Right lobe of liver (tissue), 4 donors: ENCODE results near the gene PLD5.

Source experiments
- POLR2A ChIP-seq: fragments of 450-650 bp; IDR thresholded peaks from one replicate; pipeline ENCODE4 v1.6.1; 2017; ENCODE audit warnings: antibody characterized with exemption, mild to moderate bottlenecking
- TF ChIP-seq, protein P1 (sequence below), 4 donors: fragments of 200-600 bp in 3 of 4; fragments of 450-650 bp in 1 of 4; IDR thresholded peaks; one replicate each; pipeline versions ENCODE4 v1.5.1 to v1.8.0; 2016 to 2022; ENCODE audit warnings: antibody characterized with exemption in 4 of 4, mild to moderate bottlenecking in 2 of 4
- donor health status: DM: no; HTN: no; CAD: no.
- donor health status: DM: no; HTN: no; CAD: no.
- donor health status: DM: no; HTN: yes; CAD: no.

DNA sequence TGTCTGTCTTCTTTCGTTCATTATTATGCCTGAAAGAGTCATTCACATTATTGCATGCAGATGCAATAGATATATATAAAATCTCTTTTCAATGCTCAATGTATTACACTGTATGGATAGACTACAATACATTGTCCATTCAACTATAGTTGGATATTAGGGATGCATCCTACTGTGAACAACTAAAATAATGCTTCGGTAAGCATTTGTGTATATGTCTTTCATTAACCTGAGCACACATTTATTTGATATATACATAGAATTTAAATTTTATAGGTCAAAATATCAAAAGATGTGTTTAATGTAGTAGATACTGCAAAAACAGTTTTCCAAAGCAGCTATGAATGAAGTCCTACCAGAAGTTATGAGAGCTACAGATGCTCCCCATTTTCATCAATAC is 8.9 kb downstream of the PLD5 start:
- TF ChIP-seq, protein P1, sequence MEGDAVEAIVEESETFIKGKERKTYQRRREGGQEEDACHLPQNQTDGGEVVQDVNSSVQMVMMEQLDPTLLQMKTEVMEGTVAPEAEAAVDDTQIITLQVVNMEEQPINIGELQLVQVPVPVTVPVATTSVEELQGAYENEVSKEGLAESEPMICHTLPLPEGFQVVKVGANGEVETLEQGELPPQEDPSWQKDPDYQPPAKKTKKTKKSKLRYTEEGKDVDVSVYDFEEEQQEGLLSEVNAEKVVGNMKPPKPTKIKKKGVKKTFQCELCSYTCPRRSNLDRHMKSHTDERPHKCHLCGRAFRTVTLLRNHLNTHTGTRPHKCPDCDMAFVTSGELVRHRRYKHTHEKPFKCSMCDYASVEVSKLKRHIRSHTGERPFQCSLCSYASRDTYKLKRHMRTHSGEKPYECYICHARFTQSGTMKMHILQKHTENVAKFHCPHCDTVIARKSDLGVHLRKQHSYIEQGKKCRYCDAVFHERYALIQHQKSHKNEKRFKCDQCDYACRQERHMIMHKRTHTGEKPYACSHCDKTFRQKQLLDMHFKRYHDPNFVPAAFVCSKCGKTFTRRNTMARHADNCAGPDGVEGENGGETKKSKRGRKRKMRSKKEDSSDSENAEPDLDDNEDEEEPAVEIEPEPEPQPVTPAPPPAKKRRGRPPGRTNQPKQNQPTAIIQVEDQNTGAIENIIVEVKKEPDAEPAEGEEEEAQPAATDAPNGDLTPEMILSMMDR (IDR thresholded peaks at IDR 0.05), result no peak
- TF ChIP-seq POLR2A, result no peak
